GM19238 (cell line): ENCODE data around the gene RPL35.

ENCODE experiments used
- DNase-seq: peaks from one replicate; pipeline ENCODE4 v3.0.0; 2011; ENCODE audit warnings: low spot score; ENCODE audit not compliant: insufficient read length

The RPL35 gene

GRCh38 chr9:124820698-124821623, 40.8 kb downstream of the RPL35 start:
- no peak for DNase-seq

- DNase-seq: no peak
These were observed 43.1 kb downstream of the RPL35 start for GRCh38 chr9:124818431-124819281.

DNA sequence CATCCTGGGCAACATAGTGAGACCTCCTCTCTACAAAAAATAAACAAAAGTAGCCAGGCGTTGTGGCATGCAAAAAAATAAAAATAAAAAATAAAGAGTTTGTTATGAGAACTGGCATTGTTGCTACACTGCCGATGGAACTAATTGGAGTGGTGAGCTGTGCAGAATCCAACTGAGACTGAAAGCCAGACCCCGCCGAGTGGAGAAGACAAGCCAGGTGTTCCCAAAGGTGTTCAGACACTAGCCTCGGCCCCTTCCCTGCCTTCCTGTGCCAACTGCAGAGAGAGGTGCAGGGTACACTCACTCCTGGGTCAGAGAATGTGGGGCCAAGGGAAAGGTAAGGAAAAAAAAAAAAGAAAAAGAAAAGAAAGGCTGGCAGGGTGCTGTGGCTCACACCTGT, 46.2 kb downstream of the RPL35 start:
- DNase-seq: no peak

GRCh38 chr9:124814164-124814535, 47.6 kb downstream of the RPL35 start:
- DNase-seq: no peak

GRCh38 chr9:124813501-124814163, 48.1 kb downstream of the RPL35 start:
- DNase-seq: no peak

GRCh38 chr9:124813041-124813440, 48.7 kb downstream of the RPL35 start:
- DNase-seq: no peak

DNA sequence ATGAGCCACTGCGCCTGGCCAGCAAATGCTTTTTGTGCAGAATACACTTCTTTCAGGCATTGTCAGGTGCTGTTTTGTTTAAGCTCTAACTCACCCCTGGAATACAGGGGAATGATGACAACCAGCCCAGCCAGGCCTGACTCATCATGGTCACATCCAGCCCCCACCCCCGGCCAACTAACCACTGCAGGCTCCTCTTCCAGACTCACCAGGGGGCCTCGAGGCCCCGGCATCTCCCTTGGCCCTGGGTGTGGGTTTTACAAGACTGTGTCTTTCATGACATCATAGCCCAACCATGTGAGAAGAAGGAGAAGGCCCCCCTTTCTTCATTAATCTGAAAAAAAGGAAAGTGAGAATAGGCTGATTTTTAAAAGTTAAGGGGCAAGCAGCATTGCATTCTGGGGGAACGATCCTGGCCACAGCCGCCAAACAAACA, 49.3 kb downstream of the RPL35 start:
- DNase-seq: no peak

GRCh38 chr9:124810663-124811355, 50.9 kb downstream of the RPL35 start:
- DNase-seq: no peak

- DNase-seq: no peak
These were observed 51.8 kb downstream of the RPL35 start for GRCh38 chr9:124809741-124810500.

DNA sequence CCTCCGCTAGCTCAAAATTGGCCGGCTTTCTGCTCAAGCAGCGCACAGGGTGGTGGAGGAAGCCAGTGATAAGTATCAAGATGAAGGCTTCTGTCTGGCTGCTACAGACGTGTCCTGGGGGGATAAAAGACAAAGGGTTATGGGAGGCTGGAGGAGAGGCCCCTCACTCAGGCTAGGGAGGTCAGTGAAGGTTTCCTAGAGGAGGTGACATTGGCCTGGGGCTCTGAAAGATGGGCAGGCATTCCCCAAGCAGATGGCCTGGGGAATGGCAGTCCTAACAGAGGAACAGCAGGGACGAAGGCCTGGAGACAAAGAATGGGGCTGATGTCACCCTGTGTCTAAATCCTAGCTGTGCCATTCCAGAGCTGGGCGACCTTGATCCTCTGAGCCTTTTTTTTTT, 52.5 kb downstream of the RPL35 start:
- no peak for DNase-seq

- DNase-seq: no peak
These were observed 53.4 kb downstream of the RPL35 start for GRCh38 chr9:124808246-124808956.
